ENCODE measurements around the gene TTBK2.

DNA sequence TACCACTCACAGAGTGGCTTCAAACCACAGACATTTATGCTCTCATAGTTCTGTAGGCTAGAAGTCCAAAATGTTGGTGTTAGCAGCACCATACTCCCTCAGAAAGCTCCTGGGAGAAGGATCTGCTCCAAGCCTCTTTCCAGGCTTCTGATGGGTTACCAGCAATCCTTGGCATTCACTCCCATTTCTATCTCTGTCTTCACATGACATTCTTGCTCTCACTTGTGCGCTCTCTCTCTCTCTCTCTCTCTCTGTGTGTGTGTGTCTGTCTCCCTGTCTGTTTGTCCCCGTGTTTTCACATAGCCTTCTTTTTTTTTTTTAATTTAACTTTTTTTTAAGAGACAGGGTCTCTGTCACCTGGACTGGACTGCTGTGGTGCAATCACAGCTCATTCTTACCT is 209.9 kb downstream of the TTBK2 start:
- TF ChIP-seq, protein P1, sequence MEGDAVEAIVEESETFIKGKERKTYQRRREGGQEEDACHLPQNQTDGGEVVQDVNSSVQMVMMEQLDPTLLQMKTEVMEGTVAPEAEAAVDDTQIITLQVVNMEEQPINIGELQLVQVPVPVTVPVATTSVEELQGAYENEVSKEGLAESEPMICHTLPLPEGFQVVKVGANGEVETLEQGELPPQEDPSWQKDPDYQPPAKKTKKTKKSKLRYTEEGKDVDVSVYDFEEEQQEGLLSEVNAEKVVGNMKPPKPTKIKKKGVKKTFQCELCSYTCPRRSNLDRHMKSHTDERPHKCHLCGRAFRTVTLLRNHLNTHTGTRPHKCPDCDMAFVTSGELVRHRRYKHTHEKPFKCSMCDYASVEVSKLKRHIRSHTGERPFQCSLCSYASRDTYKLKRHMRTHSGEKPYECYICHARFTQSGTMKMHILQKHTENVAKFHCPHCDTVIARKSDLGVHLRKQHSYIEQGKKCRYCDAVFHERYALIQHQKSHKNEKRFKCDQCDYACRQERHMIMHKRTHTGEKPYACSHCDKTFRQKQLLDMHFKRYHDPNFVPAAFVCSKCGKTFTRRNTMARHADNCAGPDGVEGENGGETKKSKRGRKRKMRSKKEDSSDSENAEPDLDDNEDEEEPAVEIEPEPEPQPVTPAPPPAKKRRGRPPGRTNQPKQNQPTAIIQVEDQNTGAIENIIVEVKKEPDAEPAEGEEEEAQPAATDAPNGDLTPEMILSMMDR (IDR thresholded peaks at IDR 0.05; ENCODE audit: insufficient read depth, low read length) = no peak
- TF ChIP-seq POLR2AphosphoS5 (IDR thresholded peaks at IDR 0.05; ENCODE audit: low read depth) = no peak
- no peak for TF ChIP-seq GABPA (IDR thresholded peaks at IDR 0.05; ENCODE audit: low read depth)
- TF ChIP-seq, protein P2, sequence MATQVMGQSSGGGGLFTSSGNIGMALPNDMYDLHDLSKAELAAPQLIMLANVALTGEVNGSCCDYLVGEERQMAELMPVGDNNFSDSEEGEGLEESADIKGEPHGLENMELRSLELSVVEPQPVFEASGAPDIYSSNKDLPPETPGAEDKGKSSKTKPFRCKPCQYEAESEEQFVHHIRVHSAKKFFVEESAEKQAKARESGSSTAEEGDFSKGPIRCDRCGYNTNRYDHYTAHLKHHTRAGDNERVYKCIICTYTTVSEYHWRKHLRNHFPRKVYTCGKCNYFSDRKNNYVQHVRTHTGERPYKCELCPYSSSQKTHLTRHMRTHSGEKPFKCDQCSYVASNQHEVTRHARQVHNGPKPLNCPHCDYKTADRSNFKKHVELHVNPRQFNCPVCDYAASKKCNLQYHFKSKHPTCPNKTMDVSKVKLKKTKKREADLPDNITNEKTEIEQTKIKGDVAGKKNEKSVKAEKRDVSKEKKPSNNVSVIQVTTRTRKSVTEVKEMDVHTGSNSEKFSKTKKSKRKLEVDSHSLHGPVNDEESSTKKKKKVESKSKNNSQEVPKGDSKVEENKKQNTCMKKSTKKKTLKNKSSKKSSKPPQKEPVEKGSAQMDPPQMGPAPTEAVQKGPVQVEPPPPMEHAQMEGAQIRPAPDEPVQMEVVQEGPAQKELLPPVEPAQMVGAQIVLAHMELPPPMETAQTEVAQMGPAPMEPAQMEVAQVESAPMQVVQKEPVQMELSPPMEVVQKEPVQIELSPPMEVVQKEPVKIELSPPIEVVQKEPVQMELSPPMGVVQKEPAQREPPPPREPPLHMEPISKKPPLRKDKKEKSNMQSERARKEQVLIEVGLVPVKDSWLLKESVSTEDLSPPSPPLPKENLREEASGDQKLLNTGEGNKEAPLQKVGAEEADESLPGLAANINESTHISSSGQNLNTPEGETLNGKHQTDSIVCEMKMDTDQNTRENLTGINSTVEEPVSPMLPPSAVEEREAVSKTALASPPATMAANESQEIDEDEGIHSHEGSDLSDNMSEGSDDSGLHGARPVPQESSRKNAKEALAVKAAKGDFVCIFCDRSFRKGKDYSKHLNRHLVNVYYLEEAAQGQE (IDR thresholded peaks at IDR 0.05; ENCODE audit: insufficient replicate concordance, low read depth) = no peak
- TF ChIP-seq SPI1 (IDR thresholded peaks at IDR 0.05; ENCODE audit: borderline replicate concordance, low read depth) = no peak
